Endothelial cell of umbilical vein (primary cell): ENCODE data around the gene SNX3.

ENCODE experiments used
- EZH2 ChIP-seq: IDR thresholded peaks from 2 replicates; pipeline ENCODE4 v1.6.1; 2012; ENCODE audit warnings: borderline replicate concordance, low read depth, mild to moderate bottlenecking, moderate library complexity, low read length, inconsistent platforms; ENCODE audit not compliant: severe bottlenecking
- FOS ChIP-seq: IDR thresholded peaks from 2 replicates; pipeline ENCODE4 v1.6.1; 2011; ENCODE audit warnings: mild to moderate bottlenecking, low read length, moderate library complexity, borderline replicate concordance; ENCODE audit not compliant: insufficient read depth
- JUN ChIP-seq: IDR thresholded peaks from 2 replicates; pipeline ENCODE4 v1.6.1; 2011; ENCODE audit warnings: borderline replicate concordance, low read depth; ENCODE audit not compliant: insufficient read length, insufficient read depth
- MYC ChIP-seq: IDR thresholded peaks from one replicate; pipeline ENCODE4 v1.6.1; 2011; ENCODE audit warnings: mild to moderate bottlenecking, low read depth, low read length
- POLR2A ChIP-seq: IDR thresholded peaks from 2 replicates; pipeline ENCODE4 v1.6.1; 2012; ENCODE audit warnings: low read depth, mild to moderate bottlenecking, control low read depth, low read length
- POLR2AphosphoS5 ChIP-seq: IDR thresholded peaks from 2 replicates; pipeline ENCODE4 v1.6.1; 2012; ENCODE audit warnings: low read depth, mild to moderate bottlenecking, control low read depth, low read length, moderate library complexity; ENCODE audit not compliant: insufficient read depth
- TF ChIP-seq, protein P1 (sequence below), 2 donors: IDR thresholded peaks; 1 replicate in 1 of 2; 2 replicates in 1 of 2; pipeline ENCODE4 v1.5.1; 2011; ENCODE audit warnings: low read length in 2 of 2, mild to moderate bottlenecking in 2 of 2, moderate library complexity in 2 of 2, control low read depth in 1 of 2, inconsistent platforms in 1 of 2, low read depth in 1 of 2; ENCODE audit not compliant: insufficient read depth in 1 of 2; ENCODE audit errors: extremely low read depth in 1 of 2
- TF ChIP-seq, protein P2 (sequence below): IDR thresholded peaks from 2 replicates; pipeline ENCODE4 v1.6.1; 2011; ENCODE audit not compliant: insufficient read depth, insufficient read length

DNA sequence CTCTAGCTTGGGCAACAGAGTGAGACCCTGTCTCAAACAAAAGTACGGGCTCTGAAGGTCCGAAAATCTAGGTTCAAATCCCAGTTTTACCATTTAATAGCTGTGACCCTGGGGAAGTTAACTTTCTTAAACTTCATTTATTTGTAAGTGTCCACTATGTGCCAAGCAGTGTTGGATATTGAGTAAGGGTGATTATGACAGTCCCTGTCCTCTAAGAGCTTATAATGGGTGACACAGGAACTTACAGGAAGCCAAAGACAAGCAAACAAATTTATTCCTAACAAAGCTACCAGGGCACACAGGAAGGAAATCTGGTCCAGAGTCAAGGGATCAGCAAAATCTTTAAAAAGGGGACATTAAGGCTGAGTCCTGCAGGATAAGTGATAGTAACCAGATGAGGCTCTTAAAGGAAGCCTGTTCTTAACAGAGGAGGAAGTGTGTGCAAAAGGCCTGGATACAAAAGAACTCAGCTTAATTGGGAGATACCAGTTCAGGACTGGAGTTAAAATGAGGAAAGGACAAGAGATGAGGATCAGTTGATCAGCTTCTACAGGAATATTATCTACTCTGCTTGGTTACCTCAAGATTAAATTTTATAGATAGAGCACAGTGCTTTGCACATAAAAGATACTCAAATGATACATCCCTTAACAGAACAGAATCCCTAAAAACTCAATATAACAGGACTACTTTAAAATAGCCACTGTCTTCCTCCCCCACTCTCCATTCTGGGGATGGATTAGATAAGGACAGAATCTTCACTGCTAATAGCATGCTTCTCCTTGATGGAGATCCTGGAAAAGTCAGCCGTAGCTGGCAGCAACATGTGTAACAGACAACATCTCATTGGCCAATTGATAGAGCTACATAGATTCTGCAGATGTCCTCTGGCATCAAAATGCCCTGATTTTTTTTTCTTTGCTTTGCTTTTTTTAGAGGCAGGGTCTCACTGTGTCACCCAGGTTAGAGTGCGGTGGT is 6.1 kb downstream of the SNX3 start:
- TF ChIP-seq POLR2A (no peak), POLR2AphosphoS5 (no peak), MYC (no peak), JUN (no peak), FOS (no peak), EZH2 (no peak)
- TF ChIP-seq, protein P1, sequence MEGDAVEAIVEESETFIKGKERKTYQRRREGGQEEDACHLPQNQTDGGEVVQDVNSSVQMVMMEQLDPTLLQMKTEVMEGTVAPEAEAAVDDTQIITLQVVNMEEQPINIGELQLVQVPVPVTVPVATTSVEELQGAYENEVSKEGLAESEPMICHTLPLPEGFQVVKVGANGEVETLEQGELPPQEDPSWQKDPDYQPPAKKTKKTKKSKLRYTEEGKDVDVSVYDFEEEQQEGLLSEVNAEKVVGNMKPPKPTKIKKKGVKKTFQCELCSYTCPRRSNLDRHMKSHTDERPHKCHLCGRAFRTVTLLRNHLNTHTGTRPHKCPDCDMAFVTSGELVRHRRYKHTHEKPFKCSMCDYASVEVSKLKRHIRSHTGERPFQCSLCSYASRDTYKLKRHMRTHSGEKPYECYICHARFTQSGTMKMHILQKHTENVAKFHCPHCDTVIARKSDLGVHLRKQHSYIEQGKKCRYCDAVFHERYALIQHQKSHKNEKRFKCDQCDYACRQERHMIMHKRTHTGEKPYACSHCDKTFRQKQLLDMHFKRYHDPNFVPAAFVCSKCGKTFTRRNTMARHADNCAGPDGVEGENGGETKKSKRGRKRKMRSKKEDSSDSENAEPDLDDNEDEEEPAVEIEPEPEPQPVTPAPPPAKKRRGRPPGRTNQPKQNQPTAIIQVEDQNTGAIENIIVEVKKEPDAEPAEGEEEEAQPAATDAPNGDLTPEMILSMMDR (IDR thresholded peaks at IDR 0.05; ENCODE audit: extremely low read depth in 1 of 2, insufficient read depth in 1 of 2, low read depth in 1 of 2, low read length in 2 of 2), result no peak
- TF ChIP-seq, protein P2, sequence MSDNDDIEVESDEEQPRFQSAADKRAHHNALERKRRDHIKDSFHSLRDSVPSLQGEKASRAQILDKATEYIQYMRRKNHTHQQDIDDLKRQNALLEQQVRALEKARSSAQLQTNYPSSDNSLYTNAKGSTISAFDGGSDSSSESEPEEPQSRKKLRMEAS, result no peak
